Myocyte (in vitro differentiated cells): Measurements from ENCODE around the gene C2orf15. TPM values are rescaled to one million over a fixed set of nuclear protein-coding genes. Genes with fewer than 3 reads are reported as not detected.
"Not testable (repeated sequence)": the region's sequence is repeated elsewhere in the genome, so short reads cannot be mapped to it uniquely, and the experiment has no call there.

Experiments
- DNase-seq: peaks from one replicate; pipeline ENCODE4 v3.0.0-alpha.2; 2012; ENCODE audit warnings: low read depth
- polyA plus RNA-seq: library from polyadenylated mRNA; unstranded; fragments of >200 nt; gene quantifications from one replicate; pipeline ENCODE4 v1.2.1, GENCODE V29; 2012; ENCODE audit warnings: missing spikeins
- total RNA-seq: library from RNA; depleted of rRNA; stranded (reverse); fragments of >200 nt; gene quantifications from 2 replicates; pipeline ENCODE4 v1.2.3, GENCODE V29; 2014

C2orf15 gene
- 0.78 TPM in 1 of 2 replicates, not detected in the other for total RNA-seq
- polyA plus RNA-seq: 0.21 TPM

- peak; percentile 92 for DNase-seq
These were observed at the start of gene C2orf15 for GRCh38 chr2:99141110-99142108. Gene C2orf15 (plus strand): TSS chr2:99141707. CDS start chr2:99150559, 8,852 bp downstream.

- no peak for DNase-seq
These were observed 44.8 kb upstream of the C2orf15 start for GRCh38 chr2:99096728-99097127.

GRCh38 chr2:99101697-99102096 lies 39.8 kb upstream of the C2orf15 start:
- DNase-seq: peak; percentile 12

GRCh38 chr2:99104006-99104405 lies 37.5 kb upstream of the C2orf15 start:
- DNase-seq: no peak

GRCh38 chr2:99106913-99107312 lies 34.6 kb upstream of the C2orf15 start:
- peak; percentile 22 for DNase-seq

GRCh38 chr2:99111236-99111635 lies 30.3 kb upstream of the C2orf15 start:
- DNase-seq: no peak

- no peak for DNase-seq
These were observed 29.6 kb upstream of the C2orf15 start for GRCh38 chr2:99111945-99112344.

GRCh38 chr2:99112617-99113016 lies 28.9 kb upstream of the C2orf15 start:
- no peak for DNase-seq

- no peak for DNase-seq
These were observed 13.5 kb upstream of the C2orf15 start for GRCh38 chr2:99127981-99128380.

- not testable (repeated sequence) for DNase-seq
These were observed 6.4 kb upstream of the C2orf15 start for GRCh38 chr2:99135044-99135556.

GRCh38 chr2:99139003-99139402 lies 2.5 kb upstream of the C2orf15 start:
- DNase-seq: no peak

- peak; percentile 57 for DNase-seq
These were observed 1.2 kb upstream of the C2orf15 start for GRCh38 chr2:99140056-99140859.

- no peak for DNase-seq
These were observed 722 bp upstream of the C2orf15 start for GRCh38 chr2:99140860-99141109.

- DNase-seq: no peak
These were observed 9.2 kb downstream of the C2orf15 start for GRCh38 chr2:99150706-99151105.

GRCh38 chr2:99152199-99152895 lies 10.8 kb downstream of the C2orf15 start:
- DNase-seq: no peak

- peak; percentile 10 for DNase-seq
These were observed 12.6 kb downstream of the C2orf15 start for GRCh38 chr2:99153921-99154604.

- DNase-seq: peak; percentile 93
These were observed 13.4 kb downstream of the C2orf15 start, which contains the start of the genes LIPT1 and TSGA10 for GRCh38 chr2:99154643-99155536. Gene LIPT1 (plus strand): TSS chr2:99154967. CDS start chr2:99161958, 6,991 bp downstream. Gene TSGA10 (minus strand): TSS chr2:99154942. CDS start chr2:99109439, 45,503 bp downstream.

GRCh38 chr2:99156891-99157290 lies 15.4 kb downstream of the C2orf15 start:
- no peak for DNase-seq

- no peak for DNase-seq
These were observed 17.1 kb downstream of the C2orf15 start for GRCh38 chr2:99158599-99158998.
